IPS-20b (cell line): Measurements from ENCODE around the gene PDZRN4.
"Not testable (repeated sequence)": the region's sequence is repeated elsewhere in the genome, so short reads cannot be mapped to it uniquely, and the experiment has no call there.

Experiments used
- H3K27ac ChIP-seq: one replicate; pipeline ENCODE4 v1.5.1; 2013; ENCODE audit warnings: low read length
- H3K27me3 ChIP-seq: 2 replicates; pipeline ENCODE4 v1.6.1; 2013; ENCODE audit warnings: mild to moderate bottlenecking, low read length, inconsistent platforms; ENCODE audit not compliant: insufficient read depth
- H3K36me3 ChIP-seq: 2 replicates; pipeline ENCODE4 v1.6.1; 2013; ENCODE audit warnings: low read depth, mild to moderate bottlenecking, inconsistent platforms, low read length, moderate library complexity; ENCODE audit not compliant: insufficient read depth
- H3K4me1 ChIP-seq: 2 replicates; pipeline ENCODE4 v1.6.1; 2013; ENCODE audit warnings: mild to moderate bottlenecking, control low read depth, inconsistent platforms, low read length, moderate library complexity; ENCODE audit not compliant: insufficient read depth
- H3K4me3 ChIP-seq: 2 replicates; pipeline ENCODE4 v1.5.1; 2013; ENCODE audit warnings: mild to moderate bottlenecking, low read length, inconsistent platforms
- H3K9ac ChIP-seq: 2 replicates; pipeline ENCODE4 v1.6.1; 2013; ENCODE audit warnings: low read depth, mild to moderate bottlenecking, inconsistent platforms, low read length, moderate library complexity
- H3K9me3 ChIP-seq: 2 replicates; pipeline ENCODE4 v1.6.1; 2013; ENCODE audit warnings: mild to moderate bottlenecking, low read depth, low read length, inconsistent platforms; ENCODE audit not compliant: insufficient read depth

The PDZRN4 gene

DNA sequence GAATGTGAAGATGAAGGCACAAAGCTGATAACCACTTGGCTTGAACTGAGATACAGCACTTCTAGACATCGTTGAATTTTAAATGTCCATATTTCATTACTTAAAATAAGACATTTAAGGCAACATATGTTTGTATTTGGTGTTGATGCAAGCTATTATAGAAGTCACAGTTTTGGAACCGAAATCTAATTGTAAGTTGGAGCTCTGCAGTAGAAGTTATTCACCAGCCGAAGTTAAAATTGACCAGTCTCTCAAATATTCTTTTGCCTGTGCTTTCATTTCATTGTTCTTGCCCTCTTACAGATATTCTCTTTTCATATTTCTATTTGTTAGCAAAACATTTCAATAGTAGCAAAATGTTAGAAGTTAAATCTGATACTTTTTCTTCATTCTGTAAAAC lies 332.7 kb downstream of the PDZRN4 start:
- H3K4me1 ChIP-seq: peaks cover 14% of the 10 kb centered on the region
- H3K27ac ChIP-seq: no peak overlapping the region
- no peak overlapping the region for H3K9ac ChIP-seq
- no peaks in the 10 kb centered on the region for H3K9me3 ChIP-seq
- no peaks in the 10 kb centered on the region for H3K36me3 ChIP-seq
- H3K4me3 ChIP-seq: no peak overlapping the region
- no peaks in the 10 kb centered on the region for H3K27me3 ChIP-seq

DNA sequence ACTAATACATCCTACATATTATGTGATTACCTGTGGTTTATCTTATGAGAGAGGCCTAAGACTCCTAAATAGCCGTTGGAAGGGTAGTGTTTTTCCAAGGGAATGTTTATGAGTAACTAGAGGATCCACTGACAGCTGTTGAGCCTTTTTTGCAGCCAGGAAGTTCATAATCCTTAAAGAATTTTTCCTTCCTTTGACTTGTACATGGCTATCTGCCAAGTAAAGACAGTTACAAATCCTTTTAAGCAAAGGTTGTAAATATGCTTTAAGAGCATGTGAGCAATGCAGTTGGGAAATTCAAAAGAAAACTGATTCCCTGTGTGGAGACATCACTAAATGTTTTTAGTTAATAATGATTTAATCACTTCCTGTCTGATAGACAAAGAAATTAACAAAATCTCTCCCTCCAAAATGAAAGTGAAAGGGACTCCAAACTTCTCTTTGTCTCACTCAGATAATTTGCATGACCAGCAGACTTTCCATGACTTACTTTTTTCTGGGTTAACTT lies 333.8 kb downstream of the PDZRN4 start:
- H3K36me3 ChIP-seq: no peaks in the 10 kb centered on the region
- H3K9me3 ChIP-seq: no peaks in the 10 kb centered on the region
- H3K4me1 ChIP-seq: peaks cover 8% of the 10 kb centered on the region
- no peaks in the 10 kb centered on the region for H3K27me3 ChIP-seq
- no peak overlapping the region for H3K4me3 ChIP-seq
- no peak overlapping the region for H3K27ac ChIP-seq
- no peak overlapping the region for H3K9ac ChIP-seq

DNA sequence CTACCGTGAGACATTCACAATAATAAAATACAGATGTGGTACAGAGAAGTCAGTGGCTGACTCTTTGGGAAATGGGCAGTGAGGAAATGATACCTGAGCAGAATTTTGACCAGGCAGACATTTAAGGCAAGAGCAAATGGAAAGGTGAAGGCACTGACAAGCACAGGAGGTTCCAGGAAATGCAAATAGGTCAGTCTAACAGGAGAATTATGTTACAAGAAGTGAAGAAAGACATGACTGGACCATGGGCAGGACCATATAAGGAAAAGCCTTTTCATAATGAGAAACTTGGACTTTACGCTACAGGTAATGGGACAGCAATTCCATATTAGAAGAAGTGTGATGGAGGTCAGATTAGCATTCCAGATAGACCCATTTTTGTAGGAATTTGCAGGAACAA lies 338.9 kb downstream of the PDZRN4 start:
- H3K4me1 ChIP-seq: peaks cover 2% of the 10 kb centered on the region; the same call in 1 of the 2 replicates
- no peak overlapping the region for H3K4me3 ChIP-seq
- H3K27ac ChIP-seq: no peak overlapping the region

DNA sequence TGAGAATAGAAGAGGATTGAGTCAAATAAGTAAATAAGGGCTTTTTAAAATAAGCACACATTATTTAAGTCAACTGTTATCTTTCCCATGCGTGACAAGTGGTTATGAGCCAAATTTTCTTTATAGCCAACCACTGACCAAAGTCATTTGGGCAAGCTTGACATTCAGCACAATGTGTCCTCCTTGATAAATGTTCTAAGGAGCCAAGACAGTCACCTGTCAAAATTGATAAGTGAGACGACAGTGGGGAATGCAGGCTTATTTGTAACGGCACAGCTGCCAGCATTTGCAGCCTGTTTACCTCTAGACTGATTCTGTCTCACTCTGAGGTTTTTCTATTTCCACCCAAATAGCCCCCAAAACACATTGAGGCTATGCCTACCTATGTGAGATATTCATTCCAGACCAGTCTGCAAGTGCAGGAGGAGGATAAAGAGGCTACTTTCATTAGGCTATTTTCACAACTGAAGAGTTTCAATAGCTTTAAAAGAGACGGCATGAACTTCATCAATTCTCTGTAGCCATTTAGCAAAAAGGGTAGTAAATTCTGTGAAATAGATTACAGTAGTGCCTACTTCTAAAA lies 339.5 kb downstream of the PDZRN4 start:
- H3K4me3 ChIP-seq: no peak overlapping the region
- H3K9me3 ChIP-seq: no peaks in the 10 kb centered on the region
- H3K9ac ChIP-seq: no peak overlapping the region
- H3K27ac ChIP-seq: no peak overlapping the region
- H3K4me1 ChIP-seq: no peaks in the 10 kb centered on the region
- H3K36me3 ChIP-seq: no peaks in the 10 kb centered on the region
- H3K27me3 ChIP-seq: no peaks in the 10 kb centered on the region

More for the DNA sequence above, 338.9 kb downstream of the PDZRN4 start:
- Histone ChIP-seq H3K9me3 (no peaks in the 10 kb centered on the region), H3K9ac (no peak overlapping the region), H3K36me3 (no peaks in the 10 kb centered on the region), H3K27me3 (no peaks in the 10 kb centered on the region)

DNA sequence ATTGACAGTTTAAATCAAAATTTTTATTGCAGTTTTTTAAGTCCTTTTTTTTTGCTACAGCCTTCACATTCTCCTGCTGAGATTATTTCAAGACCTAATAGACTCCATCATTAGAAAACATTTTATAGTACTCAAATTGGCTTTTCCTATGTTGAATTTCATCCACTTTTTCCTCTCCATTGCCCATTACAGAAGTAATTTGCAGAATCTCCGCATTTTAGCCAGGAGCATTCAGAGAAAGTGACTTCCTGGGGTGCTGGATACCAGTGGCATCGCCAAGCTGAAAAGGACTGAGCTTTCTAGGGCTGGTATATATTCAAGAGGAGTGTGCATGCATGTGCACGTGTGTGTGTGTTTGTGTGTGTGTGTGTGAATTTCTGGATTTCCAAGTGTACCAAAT lies 340.8 kb downstream of the PDZRN4 start:
- Histone ChIP-seq H3K36me3 (no peaks in the 10 kb centered on the region), H3K4me1 (no peaks in the 10 kb centered on the region), H3K9ac (no peak overlapping the region), H3K27ac (no peak overlapping the region), H3K9me3 (no peaks in the 10 kb centered on the region), H3K4me3 (no peak overlapping the region), H3K27me3 (no peaks in the 10 kb centered on the region)

DNA sequence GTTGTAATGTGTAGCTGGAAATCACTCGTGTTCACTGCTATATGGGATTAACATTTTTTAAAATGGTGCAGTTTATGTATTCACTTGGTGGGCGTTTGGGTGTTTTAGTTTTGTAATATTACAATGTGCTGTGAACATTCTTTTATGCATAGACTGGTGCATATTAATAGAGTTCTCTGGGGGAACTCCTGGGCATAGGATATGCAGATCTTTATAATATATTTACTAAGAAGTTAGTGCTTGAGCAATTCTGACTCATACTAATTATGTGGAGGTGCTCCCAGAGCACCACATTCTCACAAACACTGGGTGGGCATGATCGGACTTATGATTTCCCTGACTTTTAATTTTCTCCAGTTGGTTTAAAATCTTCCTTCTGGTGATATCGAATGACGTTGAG lies 342.3 kb downstream of the PDZRN4 start:
- Histone ChIP-seq H3K9ac (no peak overlapping the region), H3K27ac (no peak overlapping the region), H3K27me3 (no peaks in the 10 kb centered on the region), H3K9me3 (no peaks in the 10 kb centered on the region), H3K4me3 (no peak overlapping the region), H3K4me1 (no peaks in the 10 kb centered on the region), H3K36me3 (no peaks in the 10 kb centered on the region)

DNA sequence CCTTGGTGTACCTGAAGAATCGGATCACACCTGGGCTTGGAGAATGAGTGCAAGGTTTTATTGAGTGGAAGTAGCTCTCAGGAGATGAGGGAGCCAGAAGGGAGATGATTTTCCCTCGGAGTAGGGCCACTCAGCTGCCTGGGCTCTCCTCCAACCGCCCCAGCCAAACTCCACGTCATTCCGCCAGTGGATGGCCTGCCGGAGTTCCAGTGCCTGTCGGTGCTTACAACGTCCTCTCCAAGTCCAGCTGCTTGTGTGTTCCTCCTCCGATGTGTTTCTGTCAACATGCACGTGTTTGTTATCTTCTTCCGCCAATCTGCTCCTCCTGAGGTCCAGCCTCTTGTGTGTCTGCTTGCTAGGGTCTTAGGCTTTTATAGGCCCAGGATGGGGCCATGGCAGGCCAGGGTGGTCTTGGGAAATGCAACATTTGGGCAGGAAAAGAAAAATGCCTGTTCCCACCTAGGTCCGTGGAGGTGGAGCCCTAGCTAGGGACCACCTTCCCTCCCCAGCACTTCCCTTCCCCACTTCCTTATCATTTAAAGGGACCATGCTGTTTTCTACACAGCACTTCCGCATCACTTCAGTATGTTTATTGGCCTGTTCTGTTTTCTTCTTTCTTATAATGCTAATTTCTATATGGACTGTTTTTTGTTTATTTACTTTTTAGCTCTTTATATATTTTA lies 343.2 kb downstream of the PDZRN4 start:
- Histone ChIP-seq H3K27me3 (no peaks in the 10 kb centered on the region), H3K9me3 (no peaks in the 10 kb centered on the region), H3K9ac (no peak overlapping the region), H3K36me3 (no peaks in the 10 kb centered on the region), H3K4me1 (no peaks in the 10 kb centered on the region), H3K27ac (no peak overlapping the region), H3K4me3 (no peak overlapping the region)

DNA sequence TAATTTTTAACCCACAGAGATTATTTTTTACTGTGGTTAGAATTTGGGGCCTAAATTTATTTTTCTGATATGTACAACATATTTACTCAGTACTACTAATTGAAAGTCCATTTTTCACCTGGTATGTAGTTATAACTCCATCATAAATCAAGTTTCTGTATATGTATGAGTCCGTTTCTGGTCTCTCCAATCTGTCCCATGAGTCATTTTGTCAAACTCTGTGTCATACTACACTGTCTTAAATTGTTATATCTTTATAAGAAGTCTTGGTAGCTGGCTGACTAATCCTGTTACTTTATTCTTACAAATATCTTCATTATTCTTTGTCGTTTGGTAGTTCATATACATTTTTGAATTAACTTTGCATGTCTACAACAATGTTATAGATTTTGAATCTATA lies 344.0 kb downstream of the PDZRN4 start:
- Histone ChIP-seq H3K9ac (no peak overlapping the region), H3K4me1 (no peaks in the 10 kb centered on the region), H3K36me3 (no peaks in the 10 kb centered on the region), H3K4me3 (no peak overlapping the region), H3K9me3 (no peaks in the 10 kb centered on the region), H3K27me3 (no peaks in the 10 kb centered on the region), H3K27ac (no peak overlapping the region)

DNA sequence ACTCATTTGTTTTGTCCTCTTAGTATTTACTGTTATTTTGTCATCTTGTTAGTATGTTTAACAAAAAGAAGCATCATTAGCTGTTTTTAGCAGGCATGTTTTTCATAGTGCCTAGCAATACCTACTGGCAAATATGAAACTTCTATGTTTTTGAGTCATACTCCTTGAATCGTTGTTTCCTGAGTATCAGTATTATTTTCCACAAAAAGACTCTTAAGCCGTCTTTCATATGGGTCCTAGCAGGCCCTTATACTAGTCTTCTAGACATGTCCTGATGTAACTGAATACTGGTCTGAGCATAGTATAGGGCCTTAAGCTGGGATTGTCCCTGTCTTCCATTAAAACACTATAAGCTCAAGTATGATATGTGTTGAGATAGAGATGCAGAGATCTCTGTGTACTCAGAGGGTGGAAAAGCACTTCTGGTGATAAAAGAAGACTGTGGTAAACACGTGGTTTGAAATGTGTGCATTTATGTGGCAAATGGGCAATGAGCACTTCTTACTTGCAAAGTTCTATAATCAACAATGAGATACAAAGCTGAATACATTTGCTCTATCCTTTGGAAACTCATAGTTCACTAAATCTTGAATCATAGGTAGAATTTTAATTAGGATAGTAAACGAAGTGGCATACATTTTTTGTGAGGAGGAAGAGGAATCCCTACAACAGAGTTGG lies 348.8 kb downstream of the PDZRN4 start:
- H3K9ac ChIP-seq: no peak overlapping the region

DNA sequence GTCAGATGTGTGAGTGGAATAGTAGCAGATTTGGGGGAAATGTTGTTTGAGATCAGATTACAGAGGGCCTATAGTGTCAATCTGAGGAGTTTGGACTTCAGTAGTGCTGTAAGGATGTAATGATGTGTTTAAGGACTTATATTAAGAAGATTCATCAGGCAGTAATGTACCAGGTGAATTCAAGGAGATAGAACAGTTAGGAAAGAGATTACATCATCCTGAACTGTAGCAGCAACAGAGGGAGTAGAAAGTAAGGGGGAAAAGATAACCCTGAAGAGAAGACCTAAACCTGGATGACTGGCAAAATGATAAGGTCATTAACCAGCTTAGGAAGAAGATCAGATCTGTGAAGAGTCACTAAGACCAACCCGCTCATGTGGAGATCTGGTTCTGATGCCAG lies 349.4 kb downstream of the PDZRN4 start:
- H3K27me3 ChIP-seq: no peaks in the 10 kb centered on the region
- H3K9ac ChIP-seq: no peak overlapping the region
- H3K36me3 ChIP-seq: no peaks in the 10 kb centered on the region
- H3K9me3 ChIP-seq: no peaks in the 10 kb centered on the region
- H3K4me1 ChIP-seq: no peaks in the 10 kb centered on the region
- no peak overlapping the region for H3K27ac ChIP-seq
- no peak overlapping the region for H3K4me3 ChIP-seq

More for the DNA sequence above, 348.8 kb downstream of the PDZRN4 start:
- Histone ChIP-seq H3K27me3 (no peaks in the 10 kb centered on the region), H3K9me3 (no peaks in the 10 kb centered on the region), H3K4me1 (no peaks in the 10 kb centered on the region), H3K36me3 (no peaks in the 10 kb centered on the region), H3K27ac (no peak overlapping the region), H3K4me3 (no peak overlapping the region)

DNA sequence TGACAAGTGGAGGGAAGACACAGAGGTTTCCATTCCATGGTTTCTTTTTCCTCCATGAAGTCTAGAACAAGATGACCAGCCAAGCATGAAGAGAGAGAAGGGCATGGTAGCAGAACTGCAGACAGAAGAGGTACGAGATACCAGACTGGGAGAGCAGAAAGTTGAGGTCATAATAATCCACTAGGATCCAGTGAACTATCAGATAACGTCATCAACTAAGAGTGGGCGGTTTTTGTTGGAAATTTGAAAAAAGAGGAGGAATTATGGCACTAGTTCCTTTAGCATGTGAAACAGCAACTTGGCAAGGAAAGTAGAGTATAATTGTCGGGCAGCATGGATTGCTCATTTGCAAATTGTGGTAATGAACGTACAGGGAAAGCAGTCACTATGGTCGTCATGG lies 357.6 kb downstream of the PDZRN4 start:
- no peak overlapping the region for H3K4me3 ChIP-seq
- no peaks in the 10 kb centered on the region for H3K36me3 ChIP-seq
- no peak overlapping the region for H3K9ac ChIP-seq
- H3K27ac ChIP-seq: no peak overlapping the region
- H3K9me3 ChIP-seq: no peaks in the 10 kb centered on the region
- no peaks in the 10 kb centered on the region for H3K4me1 ChIP-seq
- H3K27me3 ChIP-seq: no peaks in the 10 kb centered on the region

DNA sequence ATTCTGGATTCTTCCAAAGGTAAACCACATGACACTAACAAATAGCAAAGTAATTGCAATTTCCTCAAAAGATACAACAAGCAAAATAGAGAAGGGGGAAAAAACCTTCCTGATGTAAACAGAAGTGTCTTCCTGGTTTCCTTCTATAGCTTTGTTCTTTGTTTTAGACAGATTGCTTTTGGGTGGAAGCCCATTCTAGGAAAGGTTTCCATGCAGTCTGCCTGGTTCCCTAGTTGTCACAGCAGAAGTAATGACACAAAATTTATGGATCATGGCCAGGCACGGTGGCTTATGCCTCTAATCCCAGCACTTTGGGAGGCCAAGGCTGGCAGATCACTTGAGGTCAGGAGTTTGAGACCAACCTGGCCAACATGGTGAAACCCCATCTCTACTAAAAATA lies 359.0 kb downstream of the PDZRN4 start:
- H3K4me3 ChIP-seq: not testable (repeated sequence)

More for the DNA sequence above, 359.0 kb downstream of the PDZRN4 start:
- not testable (repeated sequence) for H3K4me1 ChIP-seq, H3K9me3 ChIP-seq, H3K27me3 ChIP-seq, H3K27ac ChIP-seq, H3K9ac ChIP-seq, H3K36me3 ChIP-seq
